B cell (primary cell): ENCODE data around the gene PLEKHM3. TPM values are rescaled to one million over a fixed set of nuclear protein-coding genes. Genes with fewer than 3 reads are reported as not detected.

ENCODE experiments used
- ATAC-seq: fragments of 200-7000 bp; cut with Tn5 transposase; one replicate; pipeline ENCODE4 v1.10.0; 2021; ENCODE audit warnings: low read depth, mild to moderate bottlenecking, moderate number of reproducible peaks, moderate library complexity
- CTCF ChIA-PET: fragments of 350-600 bp; sonication (Branson Sonifier 250); formaldehyde crosslinking; loops from one replicate; lab custom pipeline; 2021; ENCODE audit warnings: antibody characterized with exemption, inconsistent platforms; lab: Charles Lee
- POLR2A ChIA-PET: fragments of 350-600 bp; sonication (Branson Sonifier 250); formaldehyde crosslinking; loops from one replicate; lab custom pipeline; 2021; ENCODE audit warnings: antibody characterized with exemption; lab: Charles Lee
- DNase-seq: peaks from one replicate; pipeline ENCODE4 v3.0.0; 2013
- H2AFZ ChIP-seq: 2 replicates; pipeline ENCODE4 v1.6.1; 2012; ENCODE audit warnings: mild to moderate bottlenecking, low read depth, low read length; ENCODE audit not compliant: insufficient read depth, poor library complexity, severe bottlenecking
- H3K27ac ChIP-seq, 2 donors: 1 replicate in 1 of 2; 2 replicates in 1 of 2; pipeline ENCODE4 v1.5.1; 2012 to 2013; ENCODE audit warnings: low read length in 2 of 2, mild to moderate bottlenecking in 2 of 2, moderate library complexity in 1 of 2
- H3K27me3 ChIP-seq, 4 experiments: fragments of 200-600 bp in 1 of 4; sonication (generic) in 1 of 4; replicated peaks in 1 of 4; 1 replicate in 2 of 4; 2 replicates in 2 of 4; pipeline versions ENCODE4 v1.6.1 to v1.7.0; 2013 to 2016; ENCODE audit warnings: low read length in 3 of 4, mild to moderate bottlenecking in 2 of 4, mixed read lengths in 1 of 4, moderate library complexity in 1 of 4; ENCODE audit not compliant: insufficient read depth in 4 of 4, control insufficient read depth in 3 of 4; ENCODE audit errors: control extremely low read depth in 1 of 4
- H3K36me3 ChIP-seq, 2 experiments: replicated peaks in 1 of 2; 1 replicate in 1 of 2; 2 replicates in 1 of 2; pipeline versions ENCODE4 v1.6.1 to v1.7.1; 2013; ENCODE audit warnings: low read length in 1 of 2; ENCODE audit not compliant: insufficient read depth in 2 of 2, control insufficient read depth in 1 of 2; ENCODE audit errors: control extremely low read depth in 1 of 2, extremely low read depth in 1 of 2
- H3K4me1 ChIP-seq, 2 donors: fragments of 200-600 bp in 1 of 2; sonication (generic) in 1 of 2; 1 replicate in 1 of 2; 2 replicates in 1 of 2; pipeline versions ENCODE4 v1.5.1 to v1.6.1; 2013 to 2017; ENCODE audit warnings: low read length in 2 of 2; ENCODE audit not compliant: control insufficient read depth in 2 of 2, insufficient read depth in 2 of 2
- H3K4me2 ChIP-seq: replicated peaks from 2 replicates; pipeline ENCODE3; 2012; ENCODE audit warnings: mild to moderate bottlenecking, low read depth, low read length; ENCODE audit not compliant: poor library complexity, severe bottlenecking
- H3K4me3 ChIP-seq, 5 experiments: fragments of 200-600 bp in 1 of 5; sonication (generic) in 1 of 5; 1 replicate in 3 of 5; 2 replicates in 2 of 5; pipeline versions ENCODE4 v1.5.1 to v1.7.0; 2011 to 2016; ENCODE audit warnings: low read length in 4 of 5, mild to moderate bottlenecking in 4 of 5, low read depth in 2 of 5, control low read depth in 1 of 5, moderate library complexity in 1 of 5; ENCODE audit not compliant: insufficient read depth in 1 of 5; ENCODE audit errors: control extremely low read depth in 1 of 5, extremely low read depth in 1 of 5
- H3K79me2 ChIP-seq: fragments of 200-600 bp; sonication (generic); one replicate; pipeline ENCODE4 v1.6.0; 2016; ENCODE audit warnings: low read length; ENCODE audit not compliant: control insufficient read depth, insufficient read depth
- H3K9ac ChIP-seq: fragments of 200-600 bp; sonication (generic); 2 replicates; pipeline ENCODE4 v1.6.1; 2017; ENCODE audit warnings: mild to moderate bottlenecking, low read length, moderate library complexity
- H3K9me3 ChIP-seq, 3 donors: one replicate each; pipeline versions ENCODE4 v1.6.1 to v1.7.1; 2013; ENCODE audit warnings: low read length in 2 of 3; ENCODE audit not compliant: control insufficient read depth in 2 of 3, insufficient read depth in 1 of 3; ENCODE audit errors: control extremely low read depth in 1 of 3
- H4K20me1 ChIP-seq: 2 replicates; pipeline ENCODE4 v1.6.0; 2012; ENCODE audit warnings: mild to moderate bottlenecking, low read length; ENCODE audit not compliant: insufficient read depth, control insufficient read depth, poor library complexity, severe bottlenecking
- H3K27ac Mint-ChIP-seq: one replicate; pipeline ENCODE4 v1.8.0; 2021; ENCODE audit warnings: mixed read lengths
- H3K27me3 Mint-ChIP-seq: one replicate; pipeline ENCODE4 v1.8.0; 2021; ENCODE audit warnings: mixed read lengths
- H3K4me1 Mint-ChIP-seq: one replicate; pipeline ENCODE4 v1.8.0; 2021; ENCODE audit warnings: mixed read lengths
- H3K4me3 Mint-ChIP-seq: one replicate; pipeline ENCODE4 v1.8.0; 2021; ENCODE audit warnings: mixed read lengths
- H3K9me3 Mint-ChIP-seq: one replicate; pipeline ENCODE4 v1.8.0; 2022; ENCODE audit warnings: mixed read lengths; ENCODE audit not compliant: insufficient read depth
- CTCF ChIP-seq: fragments of 200-600 bp; IDR thresholded peaks from one replicate; pipeline ENCODE4 v1.8.0; 2022; ENCODE audit warnings: antibody characterized with exemption, mild to moderate bottlenecking
- EZH2 ChIP-seq: IDR thresholded peaks from 2 replicates; pipeline ENCODE4 v1.6.1; 2012; ENCODE audit warnings: borderline replicate concordance, low read depth, mild to moderate bottlenecking, moderate library complexity, low read length; ENCODE audit not compliant: insufficient read depth, poor library complexity, severe bottlenecking
- WGBS: methylation state at CpG from one replicate; pipeline ENCODE4 v1.1.5; 2013; ENCODE audit warnings: missing lambda C conversion rate; ENCODE audit not compliant: insufficient coverage; 5-methylcytosine and 5-hydroxymethylcytosine counted together
- intact Hi-C: fragments of 100-400 bp; cut with micrococcal nuclease; formaldehyde crosslinking; loops from one replicate; pipeline ENCODE4 v1.10.0; 2022
- polyA plus RNA-seq: library from polyadenylated mRNA; depleted of rRNA; stranded (reverse); fragments of >200 nt; gene quantifications from 2 replicates; pipeline ENCODE4 v1.2.3, GENCODE V29; 2012
- total RNA-seq, 2 donors: library from RNA; stranded (reverse); fragments of 120-200 nt in 1 of 2; gene quantifications; 1 replicate in 1 of 2; 2 replicates in 1 of 2; pipeline versions ENCODE4 v1.2.3 to v1.2.4, GENCODE V29; 2013 to 2022

The PLEKHM3 gene
- total and polyA plus RNA-seq, 2 donors (not counting 1 experiment from before 2014, with no cell fraction given): 4.0 to 17.7 TPM

GRCh38 chr2:207919164-207919919 lies 106.0 kb downstream of the PLEKHM3 start:
- Mint-ChIP-seq H3K4me3 (no peak overlapping the region), H3K27ac (no peak overlapping the region), H3K4me1 (no peaks in the 10 kb centered on the region), H3K27me3 (no peaks in the 10 kb centered on the region), H3K9me3 (no peaks in the 10 kb centered on the region)
- H2AFZ ChIP-seq: no peak overlapping the region
- no peaks in the 10 kb centered on the region for H3K9me3 ChIP-seq
- no peak overlapping the region for H3K9ac ChIP-seq
- intact Hi-C loops: no loop called here
- H3K4me1 ChIP-seq: no peaks in the 10 kb centered on the region
- H3K79me2 ChIP-seq: no peaks in the 10 kb centered on the region
- ATAC-seq: no peak
- H3K36me3 ChIP-seq: peaks cover 0 to 7% of the 10 kb centered on the region in 2 experiments
- ChIA-PET POLR2A (no interaction called here), CTCF (no interaction called here)
- H3K27me3 ChIP-seq: no peaks in the 10 kb centered on the region
- H3K4me2 ChIP-seq: no peak overlapping the region
- no peak for DNase-seq
- WGBS: 93% methylated on average over 2 of the region's 8 CpGs
- TF ChIP-seq EZH2: no peak
- no peak for TF ChIP-seq CTCF
- no peak overlapping the region for H3K27ac ChIP-seq
- no peak overlapping the region for H3K4me3 ChIP-seq
- H4K20me1 ChIP-seq: no peaks in the 10 kb centered on the region

GRCh38 chr2:207914716-207915115 lies 110.6 kb downstream of the PLEKHM3 start:
- WGBS: 97% methylated on average over 4 of the region's 6 CpGs
- H3K9me3 Mint-ChIP-seq: no peaks in the 10 kb centered on the region
- H3K9ac ChIP-seq: no peak overlapping the region
- no peaks in the 10 kb centered on the region for H3K27me3 ChIP-seq
- ChIA-PET CTCF (no interaction called here), POLR2A (no interaction called here)
- H3K27ac ChIP-seq: no peak overlapping the region
- H3K4me3 ChIP-seq: no peak overlapping the region
- no peak overlapping the region for H3K27ac Mint-ChIP-seq
- TF ChIP-seq CTCF (no peak), EZH2 (no peak)
- H3K9me3 ChIP-seq: no peaks in the 10 kb centered on the region
- no peak overlapping the region for H3K4me2 ChIP-seq
- no peaks in the 10 kb centered on the region for H3K36me3 ChIP-seq
- H3K4me1 ChIP-seq: no peaks in the 10 kb centered on the region
- no peaks in the 10 kb centered on the region for H3K27me3 Mint-ChIP-seq
- no peak overlapping the region for H3K4me3 Mint-ChIP-seq
- intact Hi-C loops: no loop called here
- DNase-seq (no peak), ATAC-seq (no peak)
- no peak overlapping the region for H2AFZ ChIP-seq
- H3K79me2 ChIP-seq: no peaks in the 10 kb centered on the region
- H3K4me1 Mint-ChIP-seq: no peaks in the 10 kb centered on the region
- no peaks in the 10 kb centered on the region for H4K20me1 ChIP-seq
